Pons (tissue), 1 donor: ENCODE results near the gene CNTNAP1.

Experiments used
- DNase-seq: peaks from one replicate; pipeline ENCODE4 v3.0.0-alpha.2; 2016; ENCODE audit warnings: low spot score

The CNTNAP1 gene

DNA sequence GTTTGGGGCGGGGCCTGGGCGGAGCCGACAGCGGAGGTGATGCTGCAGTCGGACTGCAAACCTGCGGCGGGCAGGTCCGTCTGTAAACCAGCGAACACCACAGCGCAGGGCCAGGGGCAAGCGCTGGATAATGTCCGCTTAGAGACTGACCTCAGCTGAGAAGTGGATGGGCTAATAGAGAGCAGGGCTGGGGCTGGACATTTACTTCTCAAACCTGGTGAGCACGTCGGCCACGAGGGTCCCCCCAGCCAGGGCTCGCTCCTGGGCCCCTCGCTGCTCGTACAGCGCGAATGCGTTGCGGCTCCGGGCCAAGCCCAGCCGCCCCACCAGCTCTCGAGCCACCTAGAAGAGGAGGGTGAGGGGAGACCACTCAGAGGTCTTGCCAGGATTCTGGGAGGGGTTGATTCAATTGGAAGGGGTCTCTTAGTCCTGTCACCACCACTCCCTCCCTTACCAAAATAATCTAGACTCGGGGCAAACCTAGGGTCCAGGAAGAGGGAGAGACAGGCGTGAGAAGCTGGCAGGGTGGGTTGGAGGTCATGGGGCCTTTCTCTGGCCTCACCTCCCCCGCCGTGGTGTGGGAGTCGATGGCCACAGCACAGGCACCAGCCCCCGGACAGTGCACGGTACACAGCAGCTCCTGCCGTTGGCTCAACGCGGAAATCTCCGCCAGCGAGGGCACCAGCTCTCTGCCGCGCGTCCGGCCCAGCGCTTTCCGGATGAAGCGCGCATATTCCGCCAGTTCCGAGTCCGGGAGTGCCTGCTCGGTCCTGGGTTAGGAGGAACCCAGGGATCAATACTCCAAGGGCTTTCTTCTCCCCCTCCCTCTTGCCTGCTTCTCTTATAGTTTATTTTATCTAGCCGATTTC lies 11.3 kb upstream of the CNTNAP1 start:
- DNase-seq = no peak

DNA sequence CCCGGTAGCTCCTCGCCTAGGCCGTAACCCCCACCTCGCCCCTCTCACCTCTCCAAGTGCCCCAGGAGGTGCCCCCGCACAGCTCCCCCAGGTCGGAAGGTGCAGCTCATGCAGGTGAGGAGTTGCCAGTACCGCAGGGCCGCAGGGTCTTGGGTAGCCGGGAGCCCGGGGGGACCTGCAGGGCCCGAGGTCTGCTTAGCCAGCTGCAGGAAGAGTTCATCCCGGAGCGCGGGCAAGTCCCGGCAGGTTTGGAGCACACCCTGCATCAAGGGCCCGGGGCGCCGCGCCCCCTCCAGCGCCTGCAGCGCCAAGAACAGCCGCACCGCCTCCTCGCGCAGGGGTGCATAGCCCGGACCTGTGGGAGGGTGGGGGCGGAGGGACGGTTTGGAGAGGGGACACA lies 10.3 kb upstream of the CNTNAP1 start:
- no peak for DNase-seq

DNA sequence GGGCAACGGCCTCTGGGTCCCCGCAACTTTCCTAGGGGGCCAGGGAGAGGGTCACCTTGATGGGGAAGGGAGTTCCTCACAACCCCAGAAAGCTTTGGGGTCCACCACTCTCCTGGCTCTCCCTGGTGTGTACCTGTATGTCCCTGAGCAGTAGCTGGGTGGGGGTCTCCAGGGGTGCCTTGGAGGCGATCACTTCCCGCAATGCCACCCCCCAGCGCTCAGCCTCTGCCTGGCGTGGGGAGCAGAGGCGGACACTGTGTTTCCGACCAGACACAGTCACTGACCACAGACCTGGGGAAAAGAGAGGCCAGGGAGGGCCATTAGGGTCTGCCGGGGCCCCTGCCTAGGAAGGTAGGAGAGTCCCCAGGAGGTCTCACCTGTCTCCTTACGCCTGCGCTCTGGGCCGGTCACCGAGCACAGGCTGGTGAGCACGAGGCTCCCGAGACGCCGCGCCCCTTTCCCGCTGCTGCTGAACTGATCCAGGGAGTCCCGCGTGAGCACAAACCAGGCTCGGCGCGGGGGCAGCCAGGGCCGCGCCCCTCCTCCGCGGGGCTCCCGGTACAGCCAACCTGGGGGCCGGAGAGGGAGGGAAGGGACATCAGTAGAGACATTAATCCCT lies 9.0 kb upstream of the CNTNAP1 start:
- DNase-seq = no peak

GRCh38 chr17:42673885-42674754 lies 8.2 kb upstream of the CNTNAP1 start:
- no peak for DNase-seq

GRCh38 chr17:42674755-42675347 lies 7.5 kb upstream of the CNTNAP1 start:
- DNase-seq = no peak

GRCh38 chr17:42675348-42675964 lies 6.9 kb upstream of the CNTNAP1 start:
- no peak for DNase-seq

GRCh38 chr17:42675965-42676423 lies 6.3 kb upstream of the CNTNAP1 start:
- no peak for DNase-seq

- DNase-seq = no peak
These were observed 5.8 kb upstream of the CNTNAP1 start, which contains the start of gene PLEKHH3 for GRCh38 chr17:42676424-42677011. Gene PLEKHH3 (minus strand): TSS chr17:42676994. CDS start chr17:42676563, 431 bp downstream.

GRCh38 chr17:42677012-42677857 lies 5.1 kb upstream of the CNTNAP1 start:
- DNase-seq = peak; percentile 99

- DNase-seq = peak; percentile 80
These were observed 4.2 kb upstream of the CNTNAP1 start for GRCh38 chr17:42677921-42678781.

DNA sequence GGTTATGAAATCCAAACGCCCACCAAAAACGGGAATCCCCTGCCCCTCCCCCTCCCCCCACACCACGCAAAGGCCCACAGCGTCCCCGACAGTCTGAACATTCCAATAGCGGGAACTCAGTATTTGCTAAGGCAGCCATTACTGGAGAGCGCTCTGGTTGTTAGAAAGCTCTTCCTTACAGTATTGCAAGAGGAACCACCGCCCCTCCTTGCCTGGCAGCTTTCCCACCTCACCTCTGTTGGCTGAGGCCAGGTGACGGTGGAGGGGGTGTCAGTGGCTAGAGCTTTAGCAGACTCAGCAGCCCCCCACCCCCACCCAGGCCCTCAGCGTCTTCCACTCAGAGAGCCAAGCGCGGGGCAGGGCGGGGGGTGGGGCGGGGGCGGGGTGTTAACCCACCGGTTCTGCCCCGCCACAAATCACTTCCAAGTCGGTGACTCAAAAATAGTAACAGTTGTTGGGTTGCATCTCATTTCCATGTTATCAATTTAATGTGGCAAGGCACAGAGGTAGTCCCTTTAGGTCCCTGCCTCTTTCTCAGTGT lies 3.3 kb upstream of the CNTNAP1 start:
- no peak for DNase-seq

DNA sequence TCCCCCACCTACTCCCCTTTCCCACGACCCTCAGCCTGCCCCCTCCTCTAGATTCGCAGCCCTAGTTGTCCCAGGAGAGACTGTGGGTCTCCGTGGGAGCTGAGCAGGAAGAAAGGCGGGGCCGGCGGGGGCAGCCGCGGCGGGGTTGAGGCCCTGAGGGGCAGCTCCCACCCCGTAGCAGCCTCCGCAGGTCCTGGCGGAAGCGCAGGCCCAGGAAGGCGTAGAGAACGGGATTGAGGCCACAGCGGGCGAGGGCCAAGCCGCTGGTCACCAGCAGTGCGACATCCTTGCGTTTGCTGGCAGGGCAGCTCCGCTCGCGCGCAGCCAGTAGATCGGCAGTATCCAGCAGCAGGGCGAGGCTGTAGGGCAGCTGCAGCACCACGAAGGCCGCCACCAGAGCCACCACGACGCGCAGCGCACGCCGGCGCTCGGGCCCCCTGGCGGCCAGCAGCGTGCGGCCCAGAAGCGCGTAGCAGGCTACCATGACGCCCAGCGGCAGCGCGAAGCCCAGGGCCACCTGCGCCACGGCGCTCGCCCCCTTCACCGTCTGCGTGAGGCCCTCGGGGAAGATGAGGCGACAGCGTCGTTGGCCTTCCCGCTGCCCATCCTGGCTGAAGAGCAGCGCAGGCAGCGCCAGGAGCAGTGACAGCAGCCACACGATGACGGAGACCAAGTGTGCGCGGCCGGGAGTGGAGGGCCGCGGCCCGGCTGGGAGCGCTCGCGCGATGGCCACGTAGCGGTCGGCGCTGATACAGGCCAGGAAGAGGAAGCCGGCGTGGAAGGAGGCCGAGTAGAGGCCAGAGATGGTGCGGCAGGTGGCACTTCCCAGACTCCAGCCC lies 2.6 kb upstream of the CNTNAP1 start:
- DNase-seq = peak; percentile 45

DNA sequence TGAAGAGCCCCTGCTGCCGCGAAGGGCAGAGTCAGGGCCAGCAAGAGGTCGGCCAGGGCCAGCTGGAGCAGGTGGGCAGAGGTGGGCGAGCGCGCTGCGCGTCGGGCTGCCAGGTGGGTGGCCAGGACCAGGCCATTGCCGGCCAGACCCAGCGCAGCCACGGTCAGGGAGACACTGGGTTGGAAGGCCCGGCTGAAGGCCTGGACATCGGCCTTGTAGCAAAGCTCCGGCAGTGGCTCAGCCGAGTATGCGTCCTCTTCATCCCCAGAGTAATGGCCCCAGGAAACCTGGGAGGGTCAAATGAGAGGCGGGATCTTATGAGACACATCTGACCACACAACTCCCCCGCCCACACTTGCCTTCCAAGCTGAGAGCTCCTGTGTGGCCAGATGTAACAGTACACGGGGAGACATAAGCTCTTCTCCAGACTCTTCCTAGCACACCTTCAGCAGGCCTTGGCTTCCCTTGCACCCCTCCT lies 2.0 kb upstream of the CNTNAP1 start:
- DNase-seq = no peak

- DNase-seq = no peak
These were observed 532 bp downstream of the CNTNAP1 start for GRCh38 chr17:42682722-42683403.

DNA sequence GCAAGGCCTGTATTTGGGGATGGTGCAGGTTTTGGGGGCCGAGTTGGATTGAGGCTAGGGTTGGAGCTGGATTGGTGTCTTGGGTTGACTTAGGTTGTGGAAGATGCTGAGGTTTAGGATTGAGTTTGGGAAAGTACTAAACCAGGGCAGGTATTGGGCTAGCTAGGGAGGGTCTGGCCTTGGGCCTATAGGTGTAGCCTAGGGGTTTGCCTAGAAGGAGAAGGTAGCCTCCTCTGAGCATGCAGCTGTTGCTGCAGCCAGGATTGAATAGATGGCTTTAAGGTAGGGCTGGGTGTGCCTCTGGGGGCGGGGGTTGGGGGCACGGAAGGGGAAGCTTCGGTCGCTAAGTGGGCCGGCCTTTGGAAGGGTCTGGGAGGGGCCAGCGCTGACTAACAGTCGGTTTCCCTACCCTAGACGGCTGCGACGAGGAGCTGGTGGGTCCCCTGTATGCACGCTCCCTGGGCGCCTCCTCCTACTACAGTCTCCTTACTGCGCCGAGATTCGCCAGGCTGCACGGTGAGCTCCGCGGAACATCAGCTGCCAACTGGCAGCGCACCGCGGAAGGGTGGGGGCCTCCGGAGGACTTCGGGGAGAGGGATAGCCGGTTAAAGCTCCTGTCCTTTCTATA lies 1.2 kb downstream of the CNTNAP1 start:
- no peak for DNase-seq

DNA sequence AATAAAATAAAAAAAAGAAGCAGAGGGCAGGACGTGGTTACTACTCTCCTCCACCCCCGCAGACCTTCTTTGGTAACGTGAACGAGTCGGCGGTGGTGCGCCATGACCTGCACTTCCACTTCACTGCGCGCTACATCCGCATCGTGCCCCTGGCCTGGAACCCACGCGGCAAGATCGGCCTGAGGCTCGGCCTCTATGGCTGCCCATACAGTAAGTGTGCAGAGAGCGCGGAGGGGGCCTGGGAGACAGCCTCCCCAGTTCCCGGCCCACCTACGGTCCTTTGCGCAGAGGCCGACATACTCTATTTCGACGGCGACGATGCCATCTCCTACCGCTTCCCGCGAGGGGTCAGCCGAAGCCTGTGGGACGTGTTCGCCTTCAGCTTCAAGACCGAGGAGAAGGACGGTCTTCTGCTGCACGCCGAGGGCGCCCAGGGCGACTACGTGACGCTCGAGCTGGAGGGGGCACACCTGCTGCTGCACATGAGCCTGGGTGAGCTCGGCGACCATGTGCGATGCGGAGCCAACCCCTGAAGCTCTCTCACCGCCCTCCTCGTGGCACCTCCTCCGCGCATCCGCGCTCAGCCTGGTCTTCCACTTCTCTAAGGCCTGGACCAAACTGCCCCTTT lies 2.7 kb downstream of the CNTNAP1 start:
- no peak for DNase-seq
